GM23338 (cell line): ENCODE data around the gene TNFRSF19. TPM values are rescaled to one million over a fixed set of nuclear protein-coding genes. Genes with fewer than 3 reads are reported as not detected.

ENCODE experiments used
- ATAC-seq: fragments of 200-7000 bp; cut with Tn5 transposase; 3 replicates; pipeline ENCODE4 v1.9.1; 2020
- DNase-seq: peaks from one replicate; pipeline ENCODE4 v3.0.0-alpha.2; 2015; ENCODE audit warnings: low spot score
- H2AFZ ChIP-seq: fragments of 200-600 bp; sonication (generic); 2 replicates; pipeline ENCODE4 v1.8.0; 2016; ENCODE audit warnings: antibody characterized with exemption, mild to moderate bottlenecking, moderate library complexity
- H3F3A ChIP-seq: fragments of 200-600 bp; sonication (generic); replicated peaks from 2 replicates; pipeline ENCODE4 v1.8.0; 2017; ENCODE audit warnings: antibody characterized with exemption, mixed run types, low read depth
- H3K27ac ChIP-seq: fragments of 200-600 bp; sonication (generic); 2 replicates; pipeline ENCODE4 v1.6.1; 2016; ENCODE audit warnings: low read depth
- H3K27me3 ChIP-seq: fragments of 200-600 bp; sonication (generic); 2 replicates; pipeline ENCODE4 v1.8.0; 2016; ENCODE audit warnings: mild to moderate bottlenecking, mixed run types, moderate library complexity; ENCODE audit not compliant: insufficient read depth
- H3K36me3 ChIP-seq: fragments of 200-600 bp; sonication (generic); 2 replicates; pipeline ENCODE4 v1.8.0; 2016; ENCODE audit warnings: mild to moderate bottlenecking; ENCODE audit not compliant: insufficient read depth
- H3K4me1 ChIP-seq: fragments of 200-600 bp; sonication (generic); 2 replicates; pipeline ENCODE4 v1.8.0; 2016; ENCODE audit warnings: mild to moderate bottlenecking, moderate library complexity; ENCODE audit not compliant: insufficient read depth
- H3K4me2 ChIP-seq: fragments of 200-600 bp; sonication (generic); 2 replicates; pipeline ENCODE4 v1.7.1; 2017; ENCODE audit warnings: mixed run types
- H3K4me3 ChIP-seq: fragments of 200-600 bp; sonication (generic); 2 replicates; pipeline ENCODE4 v1.6.1; 2016; ENCODE audit warnings: mixed run types
- H3K79me2 ChIP-seq: fragments of 200-600 bp; sonication (generic); replicated peaks from 2 replicates; pipeline ENCODE4 v1.8.0; 2017; ENCODE audit warnings: mild to moderate bottlenecking; ENCODE audit not compliant: insufficient read depth
- H3K9me2 ChIP-seq: fragments of 200-600 bp; sonication (generic); 2 replicates; pipeline ENCODE4 v1.8.0; 2017; ENCODE audit not compliant: insufficient read depth
- H4K20me1 ChIP-seq: fragments of 200-600 bp; sonication (generic); replicated peaks from 2 replicates; pipeline ENCODE4 v1.8.0; 2017; ENCODE audit warnings: mild to moderate bottlenecking; ENCODE audit not compliant: insufficient read depth
- H3K27ac Mint-ChIP-seq: 2 replicates; pipeline ENCODE4 v1.8.0; 2020; ENCODE audit warnings: inconsistent platforms, mild to moderate bottlenecking, moderate library complexity, mixed read lengths
- H3K27me3 Mint-ChIP-seq: 3 replicates; pipeline ENCODE4 v1.8.0; 2022; ENCODE audit warnings: low read depth, mild to moderate bottlenecking, moderate library complexity, mixed read lengths, inconsistent platforms; ENCODE audit not compliant: insufficient read depth, poor library complexity
- H3K36me3 Mint-ChIP-seq: 3 replicates; pipeline ENCODE4 v1.8.0; 2021; ENCODE audit warnings: low read depth, mild to moderate bottlenecking, inconsistent platforms, moderate library complexity, mixed read lengths
- H3K4me1 Mint-ChIP-seq: 3 replicates; pipeline ENCODE4 v1.8.0; 2020; ENCODE audit warnings: mild to moderate bottlenecking, inconsistent platforms, mixed read lengths
- H3K4me3 Mint-ChIP-seq: 3 replicates; pipeline ENCODE4 v1.8.0; 2021; ENCODE audit warnings: moderate library complexity, mild to moderate bottlenecking, inconsistent platforms, mixed read lengths
- H3K9me3 Mint-ChIP-seq: 3 replicates; pipeline ENCODE4 v1.8.0; 2020; ENCODE audit warnings: moderate library complexity, mild to moderate bottlenecking, inconsistent platforms, mixed read lengths
- CREB1 ChIP-seq: fragments of 250-450 bp; sonication (Bioruptor Pico); IDR thresholded peaks from 2 replicates; pipeline ENCODE4 v1.5.0; 2020; ENCODE audit warnings: low read depth, mild to moderate bottlenecking, moderate library complexity
- EZH2 ChIP-seq: fragments of 200-600 bp; sonication (generic); IDR thresholded peaks from one replicate; pipeline ENCODE4 v1.8.0; 2017; ENCODE audit warnings: antibody characterized with exemption, mild to moderate bottlenecking, low read depth; ENCODE audit not compliant: unreplicated experiment
- EZH2phosphoT487 ChIP-seq: fragments of 200-600 bp; sonication (generic); IDR thresholded peaks from one replicate; pipeline ENCODE4 v1.8.1; 2018; ENCODE audit warnings: antibody characterized with exemption; ENCODE audit not compliant: unreplicated experiment
- JUNB ChIP-seq: IDR thresholded peaks from one replicate; pipeline ENCODE4 v1.6.1; 2016; ENCODE audit warnings: antibody characterized with exemption; ENCODE audit not compliant: unreplicated experiment
- STAT1 ChIP-seq: IDR thresholded peaks from one replicate; pipeline ENCODE4 v1.6.1; 2016; ENCODE audit warnings: antibody characterized with exemption; ENCODE audit not compliant: unreplicated experiment
- polyA plus RNA-seq: library from polyadenylated mRNA; unstranded; fragments of >200 nt; fragmentation: Nextera tagmentation; extraction: Ambion mirVana; gene quantifications from 2 replicates; pipeline ENCODE4 v1.2.1, GENCODE V29; 2016
- total RNA-seq: library from RNA; depleted of rRNA; stranded (reverse); fragments of >200 nt; shearing (Covaris generic); gene quantifications from 2 replicates; pipeline ENCODE4 v1.2.3, GENCODE V29; 2014
- TF ChIP-seq, protein P1 (sequence below): fragments of 250-450 bp; sonication (Bioruptor Pico); IDR thresholded peaks from 2 replicates; pipeline ENCODE4 v1.5.0; 2020; ENCODE audit warnings: mild to moderate bottlenecking, moderate library complexity

The TNFRSF19 gene
- total and polyA plus RNA-seq, 2 experiments from 2014 or later = 0.21 to 0.35 TPM

DNA sequence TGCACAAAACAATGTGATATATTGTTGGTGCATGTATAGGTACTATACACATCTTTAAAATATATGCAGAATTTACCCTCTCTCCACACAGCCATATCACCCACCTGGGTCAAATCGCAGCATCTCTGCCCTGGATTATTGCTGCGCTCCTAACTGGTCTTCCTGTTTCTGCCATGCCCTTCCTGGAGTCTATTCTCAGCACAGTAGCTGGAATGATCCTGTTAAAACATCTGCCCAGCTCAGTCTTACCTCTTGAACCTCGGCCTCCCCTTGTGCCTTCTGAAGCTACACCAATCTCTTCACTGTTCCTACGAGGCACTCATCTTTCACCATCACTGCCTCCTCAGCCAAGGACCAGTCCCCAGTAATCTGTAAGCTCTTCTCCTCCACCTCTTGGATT lies 25.5 kb upstream of the TNFRSF19 start (continued):
- TF ChIP-seq, protein P1, sequence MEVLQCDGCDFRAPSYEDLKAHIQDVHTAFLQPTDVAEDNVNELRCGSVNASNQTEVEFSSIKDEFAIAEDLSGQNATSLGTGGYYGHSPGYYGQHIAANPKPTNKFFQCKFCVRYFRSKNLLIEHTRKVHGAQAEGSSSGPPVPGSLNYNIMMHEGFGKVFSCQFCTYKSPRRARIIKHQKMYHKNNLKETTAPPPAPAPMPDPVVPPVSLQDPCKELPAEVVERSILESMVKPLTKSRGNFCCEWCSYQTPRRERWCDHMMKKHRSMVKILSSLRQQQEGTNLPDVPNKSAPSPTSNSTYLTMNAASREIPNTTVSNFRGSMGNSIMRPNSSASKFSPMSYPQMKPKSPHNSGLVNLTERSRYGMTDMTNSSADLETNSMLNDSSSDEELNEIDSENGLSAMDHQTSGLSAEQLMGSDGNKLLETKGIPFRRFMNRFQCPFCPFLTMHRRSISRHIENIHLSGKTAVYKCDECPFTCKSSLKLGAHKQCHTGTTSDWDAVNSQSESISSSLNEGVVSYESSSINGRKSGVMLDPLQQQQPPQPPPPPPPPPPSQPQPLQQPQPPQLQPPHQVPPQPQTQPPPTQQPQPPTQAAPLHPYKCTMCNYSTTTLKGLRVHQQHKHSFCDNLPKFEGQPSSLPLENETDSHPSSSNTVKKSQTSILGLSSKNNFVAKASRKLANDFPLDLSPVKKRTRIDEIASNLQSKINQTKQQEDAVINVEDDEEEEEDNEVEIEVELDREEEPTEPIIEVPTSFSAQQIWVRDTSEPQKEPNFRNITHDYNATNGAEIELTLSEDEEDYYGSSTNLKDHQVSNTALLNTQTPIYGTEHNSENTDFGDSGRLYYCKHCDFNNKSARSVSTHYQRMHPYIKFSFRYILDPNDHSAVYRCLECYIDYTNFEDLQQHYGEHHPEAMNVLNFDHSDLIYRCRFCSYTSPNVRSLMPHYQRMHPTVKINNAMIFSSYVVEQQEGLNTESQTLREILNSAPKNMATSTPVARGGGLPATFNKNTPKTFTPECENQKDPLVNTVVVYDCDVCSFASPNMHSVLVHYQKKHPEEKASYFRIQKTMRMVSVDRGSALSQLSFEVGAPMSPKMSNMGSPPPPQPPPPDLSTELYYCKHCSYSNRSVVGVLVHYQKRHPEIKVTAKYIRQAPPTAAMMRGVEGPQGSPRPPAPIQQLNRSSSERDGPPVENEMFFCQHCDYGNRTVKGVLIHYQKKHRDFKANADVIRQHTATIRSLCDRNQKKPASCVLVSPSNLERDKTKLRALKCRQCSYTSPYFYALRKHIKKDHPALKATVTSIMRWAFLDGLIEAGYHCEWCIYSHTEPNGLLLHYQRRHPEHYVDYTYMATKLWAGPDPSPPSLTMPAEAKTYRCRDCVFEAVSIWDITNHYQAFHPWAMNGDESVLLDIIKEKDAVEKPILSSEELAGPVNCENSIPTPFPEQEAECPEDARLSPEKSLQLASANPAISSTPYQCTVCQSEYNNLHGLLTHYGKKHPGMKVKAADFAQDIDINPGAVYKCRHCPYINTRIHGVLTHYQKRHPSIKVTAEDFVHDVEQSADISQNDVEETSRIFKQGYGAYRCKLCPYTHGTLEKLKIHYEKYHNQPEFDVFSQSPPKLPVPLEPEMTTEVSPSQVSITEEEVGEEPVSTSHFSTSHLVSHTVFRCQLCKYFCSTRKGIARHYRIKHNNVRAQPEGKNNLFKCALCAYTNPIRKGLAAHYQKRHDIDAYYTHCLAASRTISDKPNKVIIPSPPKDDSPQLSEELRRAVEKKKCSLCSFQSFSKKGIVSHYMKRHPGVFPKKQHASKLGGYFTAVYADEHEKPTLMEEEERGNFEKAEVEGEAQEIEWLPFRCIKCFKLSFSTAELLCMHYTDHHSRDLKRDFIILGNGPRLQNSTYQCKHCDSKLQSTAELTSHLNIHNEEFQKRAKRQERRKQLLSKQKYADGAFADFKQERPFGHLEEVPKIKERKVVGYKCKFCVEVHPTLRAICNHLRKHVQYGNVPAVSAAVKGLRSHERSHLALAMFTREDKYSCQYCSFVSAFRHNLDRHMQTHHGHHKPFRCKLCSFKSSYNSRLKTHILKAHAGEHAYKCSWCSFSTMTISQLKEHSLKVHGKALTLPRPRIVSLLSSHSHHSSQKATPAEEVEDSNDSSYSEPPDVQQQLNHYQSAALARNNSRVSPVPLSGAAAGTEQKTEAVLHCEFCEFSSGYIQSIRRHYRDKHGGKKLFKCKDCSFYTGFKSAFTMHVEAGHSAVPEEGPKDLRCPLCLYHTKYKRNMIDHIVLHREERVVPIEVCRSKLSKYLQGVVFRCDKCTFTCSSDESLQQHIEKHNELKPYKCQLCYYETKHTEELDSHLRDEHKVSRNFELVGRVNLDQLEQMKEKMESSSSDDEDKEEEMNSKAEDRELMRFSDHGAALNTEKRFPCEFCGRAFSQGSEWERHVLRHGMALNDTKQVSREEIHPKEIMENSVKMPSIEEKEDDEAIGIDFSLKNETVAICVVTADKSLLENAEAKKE (CRISPR knock-in tag) = no peak
- TF ChIP-seq CREB1 (CRISPR knock-in tag) (no peak), EZH2phosphoT487 (no peak)

DNA sequence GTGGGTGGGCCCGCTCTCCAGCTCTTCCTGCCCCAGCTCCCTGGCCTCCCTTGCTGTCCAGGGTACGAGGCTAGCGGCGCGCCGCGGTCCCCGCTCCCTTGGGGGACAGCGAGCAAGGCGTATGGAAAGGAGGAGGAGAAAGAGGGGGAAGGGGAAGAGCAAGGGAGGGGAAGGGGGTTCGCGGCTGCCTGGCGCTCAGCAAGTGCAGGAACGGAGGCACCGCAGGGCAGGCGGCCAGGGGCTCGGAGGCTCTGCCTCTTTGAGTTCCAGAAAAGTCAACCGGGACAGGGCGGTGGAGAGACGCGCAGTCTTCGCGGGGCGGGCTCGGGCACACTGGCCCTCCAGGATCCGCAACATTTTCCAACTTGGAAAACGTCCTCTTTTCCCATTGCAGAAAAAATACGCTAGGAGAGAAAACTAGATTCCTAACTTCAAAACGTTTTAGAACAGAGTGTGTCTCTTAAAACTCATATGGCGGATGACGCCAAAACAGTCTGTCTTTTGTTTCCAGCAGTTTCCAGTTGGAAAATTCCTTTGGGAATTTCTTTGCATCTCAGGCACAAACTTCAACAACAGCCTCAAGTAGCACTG lies 23.1 kb upstream of the TNFRSF19 start:
- Mint-ChIP-seq H3K27ac (peak overlapping the region; percentile 83; the same call in 1 of the 2 replicates), H3K27me3 (peaks cover 5% of the 10 kb centered on the region), H3K4me1 (peaks cover 9% of the 10 kb centered on the region), H3K4me3 (peak overlapping the region; percentile 86), H3K9me3 (no peaks in the 10 kb centered on the region), H3K36me3 (no peaks in the 10 kb centered on the region)
- no peaks in the 10 kb centered on the region for H3K36me3 ChIP-seq
- peak overlapping the region; percentile 72 for H3K4me2 ChIP-seq
- H3K4me3 ChIP-seq = peak overlapping the region; percentile 58
- no peaks in the 10 kb centered on the region for H4K20me1 ChIP-seq
- H3F3A ChIP-seq = no peaks in the 10 kb centered on the region
- peak; percentile 96 for ATAC-seq
- no peaks in the 10 kb centered on the region for H3K9me2 ChIP-seq
- H3K4me1 ChIP-seq = peaks cover 7% of the 10 kb centered on the region; the same call in 1 of the 2 replicates
- no peaks in the 10 kb centered on the region for H3K79me2 ChIP-seq
- peak; percentile 18 for TF ChIP-seq EZH2
- TF ChIP-seq JUNB = no peak
- no peak for TF ChIP-seq STAT1
- peak; percentile 69 for DNase-seq
- H3K27me3 ChIP-seq = peaks cover 12% of the 10 kb centered on the region; the same call in 1 of the 2 replicates
- no peak overlapping the region for H3K27ac ChIP-seq
- peak overlapping the region; percentile 87 for H2AFZ ChIP-seq
